ENCODE data around the gene TOM1.
A peak's percentile ranks its signal among the peaks of the same experiment; 100 is the strongest.

The TOM1 gene

GRCh38 chr22:35275580-35275979 is 24.1 kb upstream of the TOM1 start:
- Histone ChIP-seq H3K4me3 (ENCODE audit: low read depth in 1 of 2, low read length in 2 of 2) (no peak overlapping the region), H3K9me3 (ENCODE audit: low read length) (no peaks in the 10 kb centered on the region), H3K27ac (ENCODE audit: low read depth, low read length) (no peak overlapping the region), H3K27me3 (ENCODE audit: control insufficient read depth in 1 of 2, insufficient read depth in 2 of 2, low read length in 2 of 2) (no peaks in the 10 kb centered on the region), H3K4me1 (ENCODE audit: insufficient read depth, low read length) (no peaks in the 10 kb centered on the region), H3K9ac (ENCODE audit: low read length) (no peak overlapping the region), H3K36me3 (ENCODE audit: insufficient read depth, low read length) (peaks cover 18% of the 10 kb centered on the region)

GRCh38 chr22:35276019-35276418 is 23.7 kb upstream of the TOM1 start:
- Histone ChIP-seq H3K9ac (ENCODE audit: low read length) (no peak overlapping the region), H3K27ac (ENCODE audit: low read depth, low read length) (no peak overlapping the region)

GRCh38 chr22:35288116-35288515 is 11.6 kb upstream of the TOM1 start:
- Histone ChIP-seq H3K9ac (ENCODE audit: low read length) (no peak overlapping the region), H3K4me1 (ENCODE audit: insufficient read depth, low read length) (no peaks in the 10 kb centered on the region), H3K27ac (ENCODE audit: low read depth, low read length) (no peak overlapping the region), H3K27me3 (ENCODE audit: control insufficient read depth in 1 of 2, insufficient read depth in 2 of 2, low read length in 2 of 2) (no peaks in the 10 kb centered on the region), H3K36me3 (ENCODE audit: insufficient read depth, low read length) (peaks cover 69% of the 10 kb centered on the region), H3K9me3 (ENCODE audit: low read length) (no peaks in the 10 kb centered on the region), H3K4me3 (ENCODE audit: low read depth in 1 of 2, low read length in 2 of 2) (no peak overlapping the region)

More at GRCh38 chr22:35276019-35276418, 23.7 kb upstream of the TOM1 start:
- Histone ChIP-seq H3K4me1 (ENCODE audit: insufficient read depth, low read length) (no peaks in the 10 kb centered on the region), H3K9me3 (ENCODE audit: low read length) (no peaks in the 10 kb centered on the region), H3K4me3 (ENCODE audit: low read depth in 1 of 2, low read length in 2 of 2) (no peak overlapping the region), H3K27me3 (ENCODE audit: control insufficient read depth in 1 of 2, insufficient read depth in 2 of 2, low read length in 2 of 2) (no peaks in the 10 kb centered on the region), H3K36me3 (ENCODE audit: insufficient read depth, low read length) (peaks cover 18% of the 10 kb centered on the region)

GRCh38 chr22:35292786-35293185 is 6.9 kb upstream of the TOM1 start:
- Histone ChIP-seq H3K9me3 (ENCODE audit: low read length) (no peaks in the 10 kb centered on the region), H3K36me3 (ENCODE audit: insufficient read depth, low read length) (peaks cover 46% of the 10 kb centered on the region), H3K27me3 (ENCODE audit: control insufficient read depth in 1 of 2, insufficient read depth in 2 of 2, low read length in 2 of 2) (no peaks in the 10 kb centered on the region), H3K9ac (ENCODE audit: low read length) (no peak overlapping the region), H3K27ac (ENCODE audit: low read depth, low read length) (peak overlapping the region; percentile 49), H3K4me3 (ENCODE audit: low read depth in 1 of 2, low read length in 2 of 2) (no peak overlapping the region), H3K4me1 (ENCODE audit: insufficient read depth, low read length) (no peaks in the 10 kb centered on the region)

DNA sequence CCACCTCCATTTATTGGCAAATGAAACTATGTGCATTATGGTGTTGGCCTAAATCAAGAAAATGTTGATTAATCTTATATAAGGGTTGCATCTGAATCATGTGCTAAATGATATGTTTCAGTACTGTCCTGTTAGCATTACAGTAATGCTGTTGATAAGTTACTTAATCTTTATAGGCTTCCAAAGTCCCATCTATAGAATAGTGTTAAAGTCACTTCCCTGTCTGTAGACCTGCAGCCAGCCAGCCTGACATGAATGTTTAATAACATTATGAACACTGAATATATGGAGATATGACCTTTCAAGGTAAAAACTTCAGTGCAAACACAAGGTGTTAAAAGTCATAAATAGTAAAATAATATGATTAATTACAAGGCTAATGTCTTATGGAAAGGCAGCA is 3.6 kb upstream of the TOM1 start:
- Histone ChIP-seq H3K4me3 (ENCODE audit: low read depth in 1 of 2, low read length in 2 of 2) (no peak overlapping the region), H3K36me3 (ENCODE audit: insufficient read depth, low read length) (peaks cover 26% of the 10 kb centered on the region), H3K9ac (ENCODE audit: low read length) (no peak overlapping the region), H3K4me1 (ENCODE audit: insufficient read depth, low read length) (peaks cover 7% of the 10 kb centered on the region), H3K9me3 (ENCODE audit: low read length) (no peaks in the 10 kb centered on the region), H3K27me3 (ENCODE audit: control insufficient read depth in 1 of 2, insufficient read depth in 2 of 2, low read length in 2 of 2) (no peaks in the 10 kb centered on the region), H3K27ac (ENCODE audit: low read depth, low read length) (no peak overlapping the region)

DNA sequence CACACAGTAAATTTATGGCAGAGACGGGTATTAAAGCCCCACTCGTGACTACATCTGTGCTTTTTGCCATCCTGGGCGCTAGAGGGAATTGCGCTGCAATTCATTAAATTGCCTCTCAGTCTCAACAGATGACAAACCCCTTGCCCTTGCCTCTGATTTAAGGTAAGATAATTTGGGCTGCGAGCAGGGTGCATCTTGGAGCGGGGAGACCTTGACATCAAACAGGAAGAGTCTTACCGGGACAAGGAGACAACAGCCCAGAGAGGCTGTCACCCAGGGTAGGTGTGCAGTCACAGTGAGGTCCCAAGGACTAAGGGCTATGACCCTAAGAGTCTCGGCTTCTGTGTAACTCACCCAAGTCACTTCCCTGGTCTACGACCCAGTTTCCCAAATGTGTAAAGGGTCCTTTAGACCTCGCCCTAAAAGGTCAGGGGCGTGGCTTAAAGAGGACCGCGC is 449 bp upstream of the TOM1 start:
- no peaks in the 10 kb centered on the region for H3K27me3 ChIP-seq (ENCODE audit: control insufficient read depth in 1 of 2, insufficient read depth in 2 of 2, low read length in 2 of 2)
- H3K4me1 ChIP-seq (ENCODE audit: insufficient read depth, low read length), result peaks cover 16% of the 10 kb centered on the region
- H3K36me3 ChIP-seq (ENCODE audit: insufficient read depth, low read length), result peaks cover 6% of the 10 kb centered on the region
- peak overlapping the region; percentile 56 to 85 for H3K4me3 ChIP-seq (ENCODE audit: low read depth in 1 of 2, low read length in 2 of 2)
- peak overlapping the region; percentile 76 for H3K9ac ChIP-seq (ENCODE audit: low read length)
- H3K27ac ChIP-seq (ENCODE audit: low read depth, low read length), result peak overlapping the region; percentile 91
- no peaks in the 10 kb centered on the region for H3K9me3 ChIP-seq (ENCODE audit: low read length)

GRCh38 chr22:35301372-35301874 is 1.7 kb downstream of the TOM1 start:
- Histone ChIP-seq H3K9ac (ENCODE audit: low read length) (no peak overlapping the region), H3K9me3 (ENCODE audit: low read length) (no peaks in the 10 kb centered on the region), H3K36me3 (ENCODE audit: insufficient read depth, low read length) (peaks cover 7% of the 10 kb centered on the region), H3K27ac (ENCODE audit: low read depth, low read length) (no peak overlapping the region), H3K4me1 (ENCODE audit: insufficient read depth, low read length) (peaks cover 16% of the 10 kb centered on the region), H3K27me3 (ENCODE audit: control insufficient read depth in 1 of 2, insufficient read depth in 2 of 2, low read length in 2 of 2) (no peaks in the 10 kb centered on the region), H3K4me3 (ENCODE audit: low read depth in 1 of 2, low read length in 2 of 2) (no peak overlapping the region)

- H3K4me3 ChIP-seq (ENCODE audit: low read depth in 1 of 2, low read length in 2 of 2), result no peak overlapping the region
- peaks cover 28% of the 10 kb centered on the region for H3K4me1 ChIP-seq (ENCODE audit: insufficient read depth, low read length)
- H3K9ac ChIP-seq (ENCODE audit: low read length), result no peak overlapping the region
- H3K27ac ChIP-seq (ENCODE audit: low read depth, low read length), result no peak overlapping the region
- peaks cover 7% of the 10 kb centered on the region for H3K36me3 ChIP-seq (ENCODE audit: insufficient read depth, low read length)
- no peaks in the 10 kb centered on the region for H3K9me3 ChIP-seq (ENCODE audit: low read length)
- no peaks in the 10 kb centered on the region for H3K27me3 ChIP-seq (ENCODE audit: control insufficient read depth in 1 of 2, insufficient read depth in 2 of 2, low read length in 2 of 2)
These were observed 3.4 kb downstream of the TOM1 start for GRCh38 chr22:35303029-35303624.

DNA sequence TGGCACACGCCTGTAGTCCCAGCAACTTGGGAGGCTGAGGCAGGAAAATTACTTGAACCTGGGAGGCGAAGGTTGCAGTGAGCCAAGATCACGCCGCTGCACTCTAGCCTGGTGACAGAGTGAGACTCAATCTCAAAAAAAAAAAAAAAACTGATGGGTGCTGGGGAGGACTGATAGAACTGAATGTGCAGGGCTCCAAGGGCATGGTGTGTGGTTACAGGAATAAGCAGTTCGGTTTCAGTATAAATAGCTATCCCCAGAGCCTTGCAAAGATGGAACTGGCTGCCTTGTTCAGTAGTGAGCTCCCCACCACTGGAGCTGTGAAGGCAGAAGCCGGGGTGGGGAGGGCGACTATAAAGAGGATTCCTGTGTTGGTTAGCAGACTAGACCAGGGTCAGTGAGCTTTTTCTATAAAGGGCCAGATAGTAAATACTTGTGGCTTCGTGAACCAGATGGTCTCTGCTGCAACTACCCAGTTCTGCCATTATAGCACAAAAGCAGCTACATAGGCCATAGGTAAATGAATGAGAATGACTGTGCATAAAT is 5.9 kb downstream of the TOM1 start:
- H3K4me1 ChIP-seq (ENCODE audit: insufficient read depth, low read length), result peaks cover 22% of the 10 kb centered on the region
- no peaks in the 10 kb centered on the region for H3K27me3 ChIP-seq (ENCODE audit: control insufficient read depth in 1 of 2, insufficient read depth in 2 of 2, low read length in 2 of 2)
- H3K9me3 ChIP-seq (ENCODE audit: low read length), result no peaks in the 10 kb centered on the region
- H3K36me3 ChIP-seq (ENCODE audit: insufficient read depth, low read length), result peaks cover 7% of the 10 kb centered on the region
- H3K9ac ChIP-seq (ENCODE audit: low read length), result no peak overlapping the region
- no peak overlapping the region for H3K27ac ChIP-seq (ENCODE audit: low read depth, low read length)
- no peak overlapping the region for H3K4me3 ChIP-seq (ENCODE audit: low read depth in 1 of 2, low read length in 2 of 2)

- H3K4me1 ChIP-seq (ENCODE audit: insufficient read depth, low read length), result peaks cover 17% of the 10 kb centered on the region
- no peaks in the 10 kb centered on the region for H3K27me3 ChIP-seq (ENCODE audit: control insufficient read depth in 1 of 2, insufficient read depth in 2 of 2, low read length in 2 of 2)
- peaks cover 7% of the 10 kb centered on the region for H3K36me3 ChIP-seq (ENCODE audit: insufficient read depth, low read length)
- no peak overlapping the region for H3K4me3 ChIP-seq (ENCODE audit: low read depth in 1 of 2, low read length in 2 of 2)
- no peak overlapping the region for H3K27ac ChIP-seq (ENCODE audit: low read depth, low read length)
- no peak overlapping the region for H3K9ac ChIP-seq (ENCODE audit: low read length)
- H3K9me3 ChIP-seq (ENCODE audit: low read length), result no peaks in the 10 kb centered on the region
These were observed 6.8 kb downstream of the TOM1 start for GRCh38 chr22:35306350-35306967.

GRCh38 chr22:35307372-35307771 is 7.7 kb downstream of the TOM1 start:
- no peak overlapping the region for H3K27ac ChIP-seq (ENCODE audit: low read depth, low read length)
- H3K27me3 ChIP-seq (ENCODE audit: control insufficient read depth in 1 of 2, insufficient read depth in 2 of 2, low read length in 2 of 2), result no peaks in the 10 kb centered on the region
- peaks cover 7% of the 10 kb centered on the region for H3K36me3 ChIP-seq (ENCODE audit: insufficient read depth, low read length)
- no peaks in the 10 kb centered on the region for H3K9me3 ChIP-seq (ENCODE audit: low read length)
- H3K4me3 ChIP-seq (ENCODE audit: low read depth in 1 of 2, low read length in 2 of 2), result no peak overlapping the region
- H3K4me1 ChIP-seq (ENCODE audit: insufficient read depth, low read length), result peaks cover 12% of the 10 kb centered on the region
- no peak overlapping the region for H3K9ac ChIP-seq (ENCODE audit: low read length)

Measured in muscle layer of colon (tissue), 2 donors.